Renal pelvis (tissue), 4 donors: Measurements from ENCODE around the gene TSPEAR. TPM values are rescaled to one million over a fixed set of nuclear protein-coding genes. Genes with fewer than 3 reads are reported as not detected.
"Not testable (repeated sequence)": the region's sequence is repeated elsewhere in the genome, so short reads cannot be mapped to it uniquely, and the experiment has no call there.

Experiments used
- DNase-seq: peaks from one replicate; pipeline ENCODE4 v3.0.0-alpha.2; 2013
- polyA plus RNA-seq, 3 donors: library from polyadenylated mRNA; unstranded; fragments of 120-200 nt; gene quantifications; one replicate each; pipeline ENCODE4 v1.2.1, GENCODE V29; 2013; ENCODE audit not compliant: insufficient read length in 3 of 3

Gene TSPEAR
- polyA plus RNA-seq, 3 donors = 0.95 to 1.1 (median 1.0) TPM

DNA sequence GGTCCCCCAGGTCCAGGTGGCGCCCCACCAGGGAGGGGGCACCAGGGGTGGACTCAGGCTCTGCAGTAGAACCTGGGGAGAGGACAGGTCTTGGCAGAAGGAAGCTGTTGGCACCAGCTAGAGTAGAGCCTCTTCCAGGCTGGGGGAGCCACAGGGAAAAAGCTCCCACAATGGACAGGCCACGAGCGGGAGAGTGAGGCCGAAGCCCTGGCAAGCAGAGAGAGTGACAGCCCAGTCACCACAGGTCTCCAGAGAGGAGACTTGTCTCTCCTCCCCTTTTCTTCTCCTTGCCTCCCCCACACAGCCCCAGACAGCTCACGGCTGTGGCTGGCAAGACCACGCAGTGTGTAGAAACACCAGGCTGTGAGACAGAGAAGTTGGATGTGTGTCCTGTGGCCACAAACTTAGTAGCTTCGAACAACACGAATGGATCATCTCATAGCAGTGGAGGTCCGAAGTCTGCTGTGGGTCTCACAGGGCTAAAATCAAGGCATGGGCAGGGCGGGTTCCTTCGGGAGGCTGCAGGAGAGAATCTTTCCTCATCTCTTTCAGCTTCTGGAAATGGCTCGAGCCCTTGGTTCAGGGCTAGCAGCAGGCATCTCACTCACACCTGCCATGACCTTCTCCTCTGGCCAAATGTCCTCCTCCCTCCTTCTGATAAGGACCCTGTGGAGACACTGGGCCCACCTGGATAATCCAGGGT, 60.2 kb downstream of the TSPEAR start:
- no peak for DNase-seq

DNA sequence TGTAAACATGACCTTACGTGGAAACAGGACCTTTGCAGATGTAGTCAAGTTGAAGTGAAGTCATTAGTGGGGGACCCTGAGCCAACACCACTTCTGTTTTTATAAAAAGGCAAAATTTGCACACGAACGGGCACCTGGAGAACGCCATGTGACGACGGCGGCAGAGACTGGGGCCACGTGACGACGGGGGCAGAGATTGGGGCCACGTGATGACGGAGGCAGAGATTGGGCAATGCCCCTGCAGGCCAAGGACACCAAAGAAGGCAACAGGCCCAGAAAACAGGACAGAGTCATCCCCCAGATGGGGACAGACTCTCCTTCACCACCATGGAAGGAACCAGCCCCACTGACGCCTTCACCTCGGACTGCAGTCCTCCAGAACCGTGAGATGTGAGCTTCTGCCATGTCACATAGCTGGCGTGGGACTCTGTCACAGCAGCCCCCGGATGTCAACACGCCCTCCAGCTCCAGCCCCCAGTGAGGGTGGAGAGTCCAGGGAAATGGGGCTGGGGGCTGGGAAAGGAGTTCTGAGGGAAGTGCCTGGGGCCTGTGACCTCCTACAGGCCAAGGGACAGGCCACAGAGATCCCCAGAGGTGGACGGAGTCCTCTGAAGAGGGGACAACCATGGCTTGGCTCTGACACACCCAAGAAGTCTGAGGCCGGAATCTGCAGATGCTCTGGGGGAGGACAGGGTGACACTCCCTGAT, 61.0 kb downstream of the TSPEAR start:
- no peak for DNase-seq

DNA sequence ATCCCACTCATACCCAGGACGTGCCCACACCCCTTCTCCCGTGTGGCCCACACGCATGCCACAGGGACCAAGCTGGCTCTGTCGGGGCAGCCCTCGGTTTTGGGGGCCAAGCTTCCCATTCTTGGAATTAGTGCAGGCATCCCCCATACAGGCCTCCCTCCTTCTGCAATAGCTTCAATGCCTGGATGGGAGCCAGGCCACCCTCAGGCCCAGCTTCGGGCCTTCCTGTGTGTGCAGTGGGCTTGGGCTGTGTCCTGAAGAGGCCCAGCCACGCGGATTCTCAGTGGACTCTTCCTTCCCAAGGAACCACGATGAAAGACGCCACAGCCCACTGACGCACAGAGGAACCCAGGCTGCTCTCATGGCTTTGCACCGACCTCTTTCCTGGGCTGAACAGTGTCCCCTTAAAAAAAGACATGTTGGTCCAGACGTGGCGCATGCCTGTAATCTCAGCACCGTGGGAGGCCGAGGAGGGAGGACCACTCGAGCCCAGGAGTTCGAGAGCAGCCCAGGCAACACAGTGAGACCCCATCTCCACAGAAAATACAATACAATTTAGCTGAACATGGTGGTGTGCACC, 61.8 kb downstream of the TSPEAR start:
- DNase-seq = no peak

DNA sequence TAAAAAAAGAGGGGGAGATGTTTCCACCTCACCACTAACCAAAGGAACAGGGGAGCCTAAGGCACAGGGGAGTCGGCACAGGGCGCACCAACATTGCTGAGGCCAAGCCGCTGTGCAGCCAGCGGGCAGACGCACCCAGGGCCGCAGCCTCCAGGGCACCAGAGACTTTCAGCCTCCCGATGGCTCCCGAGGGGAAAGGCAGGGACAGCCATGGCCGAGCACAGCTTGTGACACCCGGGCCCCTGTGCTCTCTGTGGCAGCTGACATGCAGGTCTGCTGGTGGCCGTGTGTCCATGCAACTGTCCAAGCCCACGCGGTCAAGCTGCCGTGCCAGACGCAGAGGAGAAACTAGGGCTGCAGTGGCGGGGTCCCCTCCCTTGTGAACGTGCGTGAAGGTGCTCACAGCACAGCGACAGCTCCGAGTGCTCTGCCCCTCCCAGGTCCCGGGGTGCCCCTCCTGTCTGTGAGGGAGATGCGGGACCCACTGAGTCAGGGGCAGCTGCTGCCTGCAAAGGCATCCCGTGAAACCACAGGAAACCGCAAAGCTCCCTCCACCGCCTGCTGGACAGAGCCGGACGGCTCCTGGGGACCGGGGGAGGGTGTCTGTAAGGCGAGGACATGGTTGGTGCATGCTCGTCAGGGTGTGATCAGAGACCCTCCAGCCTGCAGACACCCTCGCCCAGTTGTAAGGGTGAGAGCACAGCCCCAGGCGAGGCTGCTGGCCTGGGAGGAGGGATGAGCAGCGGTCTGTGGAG, 62.6 kb downstream of the TSPEAR start:
- no peak for DNase-seq

- DNase-seq = no peak
These were observed 64.2 kb downstream of the TSPEAR start for GRCh38 chr21:44647222-44647552.

GRCh38 chr21:44646366-44647221, 64.8 kb downstream of the TSPEAR start, which contains the start of gene KRTAP10-11:
TSS of gene KRTAP10-11 (plus strand) at chr21:44646414. CDS start at chr21:44646459, 45 bp downstream.
- DNase-seq = not testable (repeated sequence)

GRCh38 chr21:44644878-44645277, 66.5 kb downstream of the TSPEAR start:
- DNase-seq = no peak

DNA sequence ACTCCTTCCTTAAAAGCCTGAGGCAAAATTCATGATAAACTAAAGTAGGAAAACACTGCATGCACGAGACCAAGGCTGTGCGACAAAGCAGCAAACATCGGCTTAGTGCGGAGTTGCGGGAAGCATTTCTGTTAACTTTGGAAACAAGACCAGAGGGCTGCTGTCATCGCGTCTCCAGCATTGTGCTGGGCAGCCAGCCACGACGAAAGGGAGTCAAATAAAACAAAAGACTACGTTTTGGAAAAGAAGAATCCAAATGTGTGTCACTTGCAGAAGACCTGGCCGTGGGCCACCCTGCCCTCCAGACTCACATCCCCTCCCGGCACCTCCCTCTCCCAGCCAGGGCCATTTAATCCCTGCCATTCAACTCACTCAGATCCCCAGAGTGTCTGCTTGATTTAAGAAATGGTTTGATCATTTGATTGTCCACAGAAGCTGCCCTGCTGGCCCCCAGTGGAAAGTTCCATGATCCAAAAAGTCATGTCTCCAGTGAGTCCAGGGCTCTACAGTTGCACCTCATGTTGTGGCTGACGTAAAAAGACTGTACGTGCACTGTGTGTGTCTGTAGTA, 67.5 kb downstream of the TSPEAR start:
- peak; percentile 5 for DNase-seq

DNA sequence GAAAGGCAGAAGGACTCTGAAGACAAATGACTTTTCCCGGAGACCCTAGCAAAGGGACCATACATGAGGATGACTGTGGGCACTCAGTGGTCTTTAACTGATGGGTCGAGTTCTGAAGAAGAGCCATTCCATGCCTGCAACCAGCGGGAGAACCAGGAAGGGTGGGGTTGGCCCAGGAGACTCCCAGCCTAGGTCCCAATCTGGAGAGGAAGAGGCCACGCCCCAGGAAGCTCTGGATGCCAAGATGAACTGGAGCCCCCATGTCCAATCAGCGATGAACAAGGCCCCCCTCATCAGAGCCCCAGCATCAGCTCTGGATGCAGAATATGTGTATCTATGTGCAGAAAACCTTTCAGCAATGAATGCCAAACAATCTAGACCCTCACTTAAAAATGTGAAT, 70.6 kb downstream of the TSPEAR start:
- no peak for DNase-seq

GRCh38 chr21:44639331-44639655, 72.1 kb downstream of the TSPEAR start:
- no peak for DNase-seq

- not testable (repeated sequence) for DNase-seq
These were observed 72.7 kb downstream of the TSPEAR start for GRCh38 chr21:44638506-44639330.

DNA sequence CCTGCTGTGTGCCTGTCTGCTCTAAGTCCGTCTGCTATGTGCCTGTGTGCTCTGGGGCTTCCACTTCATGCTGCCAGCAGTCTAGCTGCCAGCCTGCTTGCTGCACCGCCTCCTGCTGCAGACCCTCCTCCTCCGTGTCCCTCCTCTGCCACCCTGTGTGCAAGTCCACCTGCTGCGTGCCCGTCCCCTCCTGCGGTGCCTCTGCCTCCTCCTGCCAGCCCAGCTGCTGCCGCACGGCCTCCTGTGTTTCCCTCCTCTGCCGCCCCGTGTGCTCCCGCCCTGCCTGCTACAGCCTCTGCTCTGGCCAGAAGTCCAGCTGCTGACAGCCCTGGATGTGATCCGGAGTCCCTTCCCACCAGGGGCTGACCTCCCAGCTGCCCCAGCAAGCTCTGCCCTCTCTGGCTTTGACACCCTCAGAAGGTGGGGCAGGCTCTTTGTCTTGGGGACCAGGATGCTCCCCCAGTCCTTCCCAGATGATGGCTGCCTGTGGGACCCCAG, 73.5 kb downstream of the TSPEAR start:
- not testable (repeated sequence) for DNase-seq

- DNase-seq = no peak
These were observed 74.1 kb downstream of the TSPEAR start, which contains the start of gene KRTAP10-10 for GRCh38 chr21:44637018-44637850. TSS of gene KRTAP10-10 (plus strand) at chr21:44637356. CDS start at chr21:44637418, 62 bp downstream.

DNA sequence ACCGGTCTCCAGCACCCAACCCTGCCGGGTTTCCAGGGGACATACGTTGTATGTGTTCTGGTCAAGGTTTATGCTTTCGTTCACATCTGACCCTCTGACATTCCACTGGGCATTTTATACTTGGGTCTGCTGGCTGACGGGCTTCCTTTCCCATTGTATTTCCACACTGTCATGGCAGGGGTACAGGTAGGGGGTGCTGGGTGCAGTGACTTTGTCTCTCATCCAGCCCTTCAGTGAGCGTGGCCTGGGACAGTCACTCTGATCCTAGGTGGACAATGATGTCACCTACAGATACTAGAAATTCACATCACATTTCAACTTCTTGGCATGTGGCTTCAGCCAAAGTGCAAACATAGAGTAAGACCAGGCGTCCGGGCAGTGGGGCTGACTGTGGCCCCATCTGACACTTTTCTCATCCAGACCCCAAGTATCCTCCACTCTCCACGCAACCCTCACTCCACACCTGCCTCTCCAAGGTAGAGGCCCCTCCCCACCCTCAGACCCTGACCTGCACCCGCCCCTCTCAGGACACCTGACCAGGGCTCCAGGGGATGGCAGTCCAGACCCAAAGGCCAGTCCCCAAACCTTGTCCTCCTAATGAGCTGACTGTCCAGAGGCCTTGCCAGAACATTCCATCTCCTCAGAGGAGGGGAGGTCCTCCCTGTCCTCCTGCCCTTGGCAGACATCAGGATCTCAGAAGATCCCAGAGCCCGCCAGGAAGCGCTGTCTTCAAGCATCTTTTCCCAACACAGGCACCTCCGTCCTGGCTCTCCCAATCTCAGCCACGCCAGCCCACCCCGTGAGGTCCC, 75.0 kb downstream of the TSPEAR start:
- no peak for DNase-seq

DNA sequence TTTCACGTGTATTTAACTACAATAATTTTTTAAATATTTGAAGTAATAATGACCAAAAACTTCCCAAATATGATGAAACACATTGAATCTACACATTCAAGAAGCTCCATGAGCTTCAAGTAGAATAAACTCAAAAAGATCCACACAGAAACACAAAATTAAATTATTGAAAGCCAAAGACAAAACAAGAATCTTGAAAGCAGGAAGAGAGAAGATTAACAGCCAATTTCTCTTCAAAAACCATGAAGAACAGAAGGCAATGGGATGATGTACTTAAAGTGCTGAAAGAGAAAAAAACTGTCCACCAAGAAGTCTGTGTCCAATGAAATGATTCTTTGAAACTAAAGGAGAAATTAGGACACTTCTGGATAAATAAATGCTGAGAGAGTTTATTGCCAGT, 79.3 kb downstream of the TSPEAR start:
- no peak for DNase-seq

DNA sequence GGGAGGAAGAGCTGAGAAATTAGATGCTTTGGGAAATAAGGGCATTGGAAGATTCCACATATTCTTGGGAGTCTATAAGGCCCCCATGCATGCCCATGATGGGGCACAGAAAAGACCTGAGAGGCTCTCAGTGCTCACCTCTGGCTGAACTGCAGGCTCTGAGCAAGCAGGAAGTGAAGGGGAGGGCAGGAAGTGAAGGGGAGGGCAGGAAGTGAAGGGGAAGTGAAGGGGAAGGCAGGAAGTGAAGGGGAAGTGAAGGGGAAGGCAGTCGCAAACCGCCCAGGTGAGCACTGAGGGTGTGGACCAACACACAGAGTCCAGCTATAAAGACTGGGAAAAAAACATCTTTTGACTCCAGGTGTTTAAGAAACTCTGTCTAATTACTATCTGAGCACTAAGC, 80.9 kb downstream of the TSPEAR start:
- no peak for DNase-seq

- no peak for DNase-seq
These were observed 82.5 kb downstream of the TSPEAR start for GRCh38 chr21:44628707-44629391.

DNA sequence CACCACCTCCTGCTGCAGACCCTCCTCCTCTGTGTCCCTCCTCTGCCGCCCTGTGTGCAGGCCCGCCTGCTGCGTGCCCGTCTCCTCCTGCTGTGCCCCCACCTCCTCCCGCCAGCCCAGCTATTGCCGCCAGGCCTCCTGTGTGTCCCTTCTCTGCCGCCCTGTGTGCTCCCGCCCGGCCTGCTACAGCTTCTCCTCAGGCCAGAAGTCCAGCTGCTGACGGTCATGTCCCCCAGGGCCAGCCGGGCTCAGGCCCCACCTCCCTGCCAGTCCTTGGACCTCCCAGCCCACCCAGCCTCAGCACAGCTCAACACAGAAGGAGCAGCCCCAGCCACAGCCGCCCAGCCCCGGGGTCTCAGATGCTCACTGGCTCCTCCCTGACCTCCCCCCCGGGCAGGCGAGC, 83.5 kb downstream of the TSPEAR start:
- DNase-seq = not testable (repeated sequence)
